Lower lobe of right lung (tissue), 2 donors: Measurements from ENCODE around the gene ROBO2. TPM values are rescaled to one million over a fixed set of nuclear protein-coding genes. Genes with fewer than 3 reads are reported as not detected.

Source experiments
- ATAC-seq, 2 donors: fragments of 200-7000 bp; cut with Tn5 transposase; one replicate each; pipeline ENCODE4 v1.9.1; 2020 to 2022; ENCODE audit warnings: mild to moderate bottlenecking in 2 of 2, moderate library complexity in 2 of 2
- DNase-seq: peaks from one replicate; pipeline ENCODE4 v3.0.0-alpha.2; 2020
- H3K27ac ChIP-seq: fragments of 200-600 bp; one replicate; pipeline ENCODE4 v1.8.0; 2022
- H3K27me3 ChIP-seq: fragments of 200-600 bp; one replicate; pipeline ENCODE4 v1.8.0; 2022; ENCODE audit warnings: low read depth
- H3K36me3 ChIP-seq: fragments of 200-600 bp; one replicate; pipeline ENCODE4 v1.8.0; 2022; ENCODE audit warnings: mild to moderate bottlenecking
- H3K4me1 ChIP-seq: fragments of 200-600 bp; one replicate; pipeline ENCODE4 v1.8.0; 2022
- H3K4me3 ChIP-seq: fragments of 200-600 bp; one replicate; pipeline ENCODE4 v1.8.0; 2022; ENCODE audit warnings: mild to moderate bottlenecking
- H3K9me3 ChIP-seq: fragments of 200-600 bp; one replicate; pipeline ENCODE4 v1.8.0; 2022
- CTCF ChIP-seq: fragments of 200-600 bp; IDR thresholded peaks from one replicate; pipeline ENCODE4 v1.8.0; 2022; ENCODE audit warnings: antibody characterized with exemption, mild to moderate bottlenecking
- intact Hi-C: fragments of 100-400 bp; cut with DNase I; formaldehyde crosslinking; loops from one replicate; pipeline ENCODE4 v1.11.0; 2022
- total RNA-seq: library from RNA; stranded (reverse); fragmentation: NEBNext Ultra II Directional; extraction: Animal tissue kit (Norgen Biotek cat#: 25700); gene quantifications from one replicate; pipeline ENCODE4 v1.2.1, GENCODE V29; 2021
- donor health status: DM: no; HTN: yes; CAD: no; lungs with severe emphysema.

ROBO2 gene
- total RNA-seq, 1 donor from 2014 or later, result 11.8 TPM

DNA sequence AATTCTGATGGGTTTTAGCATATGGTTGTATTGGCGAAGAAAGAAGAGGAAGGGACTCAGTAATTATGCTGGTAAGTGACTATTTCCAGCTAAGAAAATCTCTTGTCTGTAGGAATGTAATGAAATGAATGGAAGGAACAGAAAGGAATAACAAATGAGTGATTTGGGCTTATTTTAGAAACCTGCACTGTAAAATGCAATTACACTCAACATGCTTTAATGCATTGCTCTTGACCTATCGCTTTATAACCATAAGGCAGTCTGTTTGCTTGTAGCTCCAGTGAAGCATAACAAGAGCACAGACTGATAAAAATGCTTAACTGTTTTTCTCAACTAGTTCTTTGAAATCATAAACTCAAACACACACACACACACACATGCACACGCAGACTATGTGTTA lies 549.0 kb downstream of the ROBO2 start:
- Histone ChIP-seq H3K27ac (no peak overlapping the region), H3K36me3 (no peaks in the 10 kb centered on the region), H3K9me3 (no peaks in the 10 kb centered on the region), H3K27me3 (no peaks in the 10 kb centered on the region), H3K4me3 (no peak overlapping the region), H3K4me1 (no peaks in the 10 kb centered on the region)
- ATAC-seq (no peak), DNase-seq (no peak)
- intact Hi-C loops, result no loop called here
- no peak for TF ChIP-seq CTCF

DNA sequence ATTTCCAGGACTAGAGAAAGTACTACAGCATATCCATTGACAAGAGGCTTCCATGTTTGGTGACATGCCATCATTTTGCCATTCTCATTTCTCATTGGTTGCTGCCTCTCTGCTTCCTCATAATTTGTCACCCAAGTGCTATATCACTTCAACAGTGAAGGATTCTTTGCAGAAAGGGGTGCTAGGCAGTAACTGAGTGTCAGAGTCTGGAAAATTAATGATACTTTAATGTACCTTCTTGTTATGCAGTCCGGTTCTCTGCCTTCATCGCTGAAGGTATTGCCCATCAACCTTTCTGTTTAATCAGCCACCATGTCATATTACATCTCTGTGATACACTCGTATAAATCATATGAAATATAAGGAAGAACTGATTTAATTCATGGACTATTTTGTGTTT lies 550.3 kb downstream of the ROBO2 start:
- intact Hi-C loops, result no loop called here
- H3K36me3 ChIP-seq, result no peaks in the 10 kb centered on the region
- H3K9me3 ChIP-seq, result no peaks in the 10 kb centered on the region
- H3K27me3 ChIP-seq, result no peaks in the 10 kb centered on the region
- H3K27ac ChIP-seq, result no peak overlapping the region
- ATAC-seq, result no peak
- no peak for DNase-seq
- no peak overlapping the region for H3K4me3 ChIP-seq
- H3K4me1 ChIP-seq, result no peaks in the 10 kb centered on the region
- TF ChIP-seq CTCF, result no peak

- no peak for TF ChIP-seq CTCF
- H3K27me3 ChIP-seq, result no peaks in the 10 kb centered on the region
- H3K4me3 ChIP-seq, result no peak overlapping the region
- intact Hi-C loops, result no loop called here
- DNase-seq, result no peak
- no peaks in the 10 kb centered on the region for H3K9me3 ChIP-seq
- no peaks in the 10 kb centered on the region for H3K36me3 ChIP-seq
- H3K4me1 ChIP-seq, result no peaks in the 10 kb centered on the region
- no peak for ATAC-seq
- H3K27ac ChIP-seq, result no peak overlapping the region
Measured at GRCh38 chr3:77595371-77595870, 555.5 kb downstream of the ROBO2 start.

- Histone ChIP-seq H3K4me1 (no peaks in the 10 kb centered on the region), H3K9me3 (no peaks in the 10 kb centered on the region), H3K27ac (no peak overlapping the region), H3K27me3 (no peaks in the 10 kb centered on the region), H3K36me3 (no peaks in the 10 kb centered on the region), H3K4me3 (no peak overlapping the region)
- intact Hi-C loops, result no loop called here
- no peak for TF ChIP-seq CTCF
- no peak for ATAC-seq
- DNase-seq, result no peak
Measured at GRCh38 chr3:77599948-77600347, 560.0 kb downstream of the ROBO2 start.

- intact Hi-C loops, result no loop called here
- Histone ChIP-seq H3K27me3 (no peaks in the 10 kb centered on the region), H3K4me1 (no peaks in the 10 kb centered on the region), H3K9me3 (no peaks in the 10 kb centered on the region), H3K4me3 (no peak overlapping the region), H3K27ac (no peak overlapping the region), H3K36me3 (no peaks in the 10 kb centered on the region)
- no peak for DNase-seq
- TF ChIP-seq CTCF, result no peak
- no peak for ATAC-seq
Measured at GRCh38 chr3:77601823-77602415, 562.0 kb downstream of the ROBO2 start.
